ENCODE data around the gene IQCM.

The IQCM gene

GRCh38 chr4:149741186-149741831 lies 74.3 kb downstream of the IQCM start:
- DNase-seq (ENCODE audit: low spot score in 2 of 2) (no peak), ATAC-seq (no peak)
- no peaks in the 10 kb centered on the region for H3K36me3 Mint-ChIP-seq
- H3K4me1 Mint-ChIP-seq: no peaks in the 10 kb centered on the region
- H3K9me3 Mint-ChIP-seq: peaks cover 7% of the 10 kb centered on the region
- no peak overlapping the region for H3K27ac Mint-ChIP-seq
- H3K4me3 Mint-ChIP-seq: no peak overlapping the region

GRCh38 chr4:149738156-149738555 lies 77.5 kb downstream of the IQCM start:
- no peaks in the 10 kb centered on the region for H3K36me3 Mint-ChIP-seq
- peaks cover 4% of the 10 kb centered on the region for H3K9me3 Mint-ChIP-seq
- no peak for DNase-seq (ENCODE audit: low spot score in 2 of 2)
- no peak overlapping the region for H3K27ac Mint-ChIP-seq
- no peak overlapping the region for H3K4me3 Mint-ChIP-seq
- no peaks in the 10 kb centered on the region for H3K4me1 Mint-ChIP-seq
- no peak for ATAC-seq

GRCh38 chr4:149735796-149736195 lies 79.8 kb downstream of the IQCM start:
- ATAC-seq (no peak), DNase-seq (ENCODE audit: low spot score in 2 of 2) (no peak)
- Mint-ChIP-seq H3K9me3 (peaks cover 8% of the 10 kb centered on the region), H3K4me3 (no peak overlapping the region), H3K36me3 (no peaks in the 10 kb centered on the region), H3K4me1 (no peaks in the 10 kb centered on the region), H3K27ac (no peak overlapping the region)

GRCh38 chr4:149728444-149728843 lies 87.2 kb downstream of the IQCM start:
- ATAC-seq: no peak
- DNase-seq (ENCODE audit: low spot score in 2 of 2): no peak
- Mint-ChIP-seq H3K36me3 (no peaks in the 10 kb centered on the region), H3K9me3 (peaks cover 15% of the 10 kb centered on the region), H3K4me1 (no peaks in the 10 kb centered on the region), H3K4me3 (no peak overlapping the region), H3K27ac (no peak overlapping the region)

- peaks cover 15% of the 10 kb centered on the region for H3K9me3 Mint-ChIP-seq
- DNase-seq (ENCODE audit: low spot score in 2 of 2) (no peak), ATAC-seq (no peak)
- H3K4me1 Mint-ChIP-seq: no peaks in the 10 kb centered on the region
- no peak overlapping the region for H3K27ac Mint-ChIP-seq
- no peaks in the 10 kb centered on the region for H3K36me3 Mint-ChIP-seq
- no peak overlapping the region for H3K4me3 Mint-ChIP-seq
Measured at GRCh38 chr4:149727663-149728062, 88.0 kb downstream of the IQCM start.

- Mint-ChIP-seq H3K4me1 (no peaks in the 10 kb centered on the region), H3K9me3 (peaks cover 11% of the 10 kb centered on the region), H3K27ac (no peak overlapping the region), H3K36me3 (no peaks in the 10 kb centered on the region), H3K4me3 (no peak overlapping the region)
- DNase-seq (ENCODE audit: low spot score in 2 of 2) (no peak), ATAC-seq (no peak)
Measured at GRCh38 chr4:149723065-149723464, 92.6 kb downstream of the IQCM start.

GRCh38 chr4:149719806-149720205 lies 95.8 kb downstream of the IQCM start:
- ATAC-seq (no peak), DNase-seq (ENCODE audit: low spot score in 2 of 2) (no peak)
- Mint-ChIP-seq H3K36me3 (no peaks in the 10 kb centered on the region), H3K4me1 (no peaks in the 10 kb centered on the region), H3K9me3 (peaks cover 3% of the 10 kb centered on the region), H3K27ac (no peak overlapping the region), H3K4me3 (no peak overlapping the region)

GRCh38 chr4:149719357-149719756 lies 96.3 kb downstream of the IQCM start:
- ATAC-seq (no peak), DNase-seq (ENCODE audit: low spot score in 2 of 2) (no peak)
- Mint-ChIP-seq H3K36me3 (no peaks in the 10 kb centered on the region), H3K27ac (no peak overlapping the region), H3K4me1 (no peaks in the 10 kb centered on the region), H3K4me3 (no peak overlapping the region), H3K9me3 (peaks cover 1% of the 10 kb centered on the region)

- H3K36me3 Mint-ChIP-seq: no peaks in the 10 kb centered on the region
- no peak for ATAC-seq
- no peak overlapping the region for H3K27ac Mint-ChIP-seq
- no peak for DNase-seq (ENCODE audit: low spot score in 2 of 2)
- no peak overlapping the region for H3K4me3 Mint-ChIP-seq
- no peaks in the 10 kb centered on the region for H3K4me1 Mint-ChIP-seq
- no peaks in the 10 kb centered on the region for H3K9me3 Mint-ChIP-seq
Measured at GRCh38 chr4:149718500-149718899, 97.1 kb downstream of the IQCM start.

GRCh38 chr4:149716728-149717127 lies 98.9 kb downstream of the IQCM start:
- ATAC-seq (no peak), DNase-seq (ENCODE audit: low spot score in 2 of 2) (no peak)
- no peak overlapping the region for H3K27ac Mint-ChIP-seq
- no peaks in the 10 kb centered on the region for H3K4me1 Mint-ChIP-seq
- H3K4me3 Mint-ChIP-seq: no peak overlapping the region
- peaks cover 3% of the 10 kb centered on the region for H3K9me3 Mint-ChIP-seq
- no peaks in the 10 kb centered on the region for H3K36me3 Mint-ChIP-seq

- DNase-seq (ENCODE audit: low spot score in 2 of 2) (no peak), ATAC-seq (peak; percentile 37)
- H3K36me3 Mint-ChIP-seq: no peaks in the 10 kb centered on the region
- H3K27ac Mint-ChIP-seq: no peak overlapping the region
- no peak overlapping the region for H3K4me3 Mint-ChIP-seq
- H3K4me1 Mint-ChIP-seq: no peaks in the 10 kb centered on the region
- peaks cover 3% of the 10 kb centered on the region for H3K9me3 Mint-ChIP-seq
Measured at GRCh38 chr4:149715822-149716585, 99.6 kb downstream of the IQCM start.

- H3K27ac Mint-ChIP-seq: no peak overlapping the region
- no peaks in the 10 kb centered on the region for H3K4me1 Mint-ChIP-seq
- H3K36me3 Mint-ChIP-seq: no peaks in the 10 kb centered on the region
- DNase-seq (ENCODE audit: low spot score in 2 of 2) (no peak), ATAC-seq (no peak)
- no peak overlapping the region for H3K4me3 Mint-ChIP-seq
- H3K9me3 Mint-ChIP-seq: peaks cover 3% of the 10 kb centered on the region
Measured at GRCh38 chr4:149713031-149713430, 102.6 kb downstream of the IQCM start.

GRCh38 chr4:149711593-149712365 lies 103.9 kb downstream of the IQCM start:
- DNase-seq (ENCODE audit: low spot score in 2 of 2) (no peak), ATAC-seq (no peak)
- Mint-ChIP-seq H3K9me3 (peaks cover 3% of the 10 kb centered on the region), H3K4me1 (no peaks in the 10 kb centered on the region), H3K36me3 (no peaks in the 10 kb centered on the region), H3K4me3 (no peak overlapping the region), H3K27ac (no peak overlapping the region)

GRCh38 chr4:149709640-149710039 lies 106.0 kb downstream of the IQCM start:
- H3K4me3 Mint-ChIP-seq: no peak overlapping the region
- H3K9me3 Mint-ChIP-seq: peaks cover 3% of the 10 kb centered on the region
- H3K27ac Mint-ChIP-seq: no peak overlapping the region
- H3K36me3 Mint-ChIP-seq: no peaks in the 10 kb centered on the region
- ATAC-seq (no peak), DNase-seq (ENCODE audit: low spot score in 2 of 2) (no peak)
- H3K4me1 Mint-ChIP-seq: no peaks in the 10 kb centered on the region

- no peaks in the 10 kb centered on the region for H3K36me3 Mint-ChIP-seq
- DNase-seq (ENCODE audit: low spot score in 2 of 2): no peak
- no peak overlapping the region for H3K4me3 Mint-ChIP-seq
- no peak for ATAC-seq
- no peak overlapping the region for H3K27ac Mint-ChIP-seq
- peaks cover 3% of the 10 kb centered on the region for H3K9me3 Mint-ChIP-seq
- H3K4me1 Mint-ChIP-seq: no peaks in the 10 kb centered on the region
Measured at GRCh38 chr4:149708513-149709130, 107.0 kb downstream of the IQCM start.

All from stimulated activated effector memory CD8-positive, alpha-beta T cell treated with anti-CD3 and anti-CD28 coated beads, Interleukin-12 subunit alpha, Interleukin-12 subunit beta, amount 100 ng/mL, for 72 hours (primary cell).